NCI-H2227 (cell line): ENCODE data around the gene BATF.

Source experiments
- DNase-seq: peaks from one replicate; lab custom pipeline; 2025; ENCODE audit not compliant: unreplicated experiment; lab: John Stamatoyannopoulos, UW

Gene BATF

GRCh38 chr14:75559451-75560222 is 37.4 kb downstream of the BATF start:
- DNase-seq: peak; percentile 3

DNA sequence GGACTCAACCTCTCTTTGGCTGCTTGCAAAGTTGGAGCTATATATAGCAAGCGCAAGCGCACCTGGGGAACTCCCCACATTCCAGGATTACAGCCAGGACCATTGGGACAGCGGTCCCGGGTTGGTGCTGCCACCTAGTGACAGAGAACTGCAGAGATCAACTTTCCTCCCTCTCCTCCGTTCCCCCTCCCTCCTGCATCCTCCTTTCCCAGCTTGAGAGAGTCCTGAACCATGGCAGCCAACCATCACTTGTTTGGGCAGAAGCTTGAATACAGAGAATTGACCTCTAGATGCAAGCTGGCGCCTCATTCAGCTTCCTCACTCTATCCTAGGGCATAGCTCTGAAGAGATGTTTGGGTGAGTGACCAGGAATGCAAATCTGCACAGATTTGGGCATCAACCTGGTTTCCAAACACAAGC is 38.8 kb downstream of the BATF start:
- DNase-seq: peak; percentile 79

DNA sequence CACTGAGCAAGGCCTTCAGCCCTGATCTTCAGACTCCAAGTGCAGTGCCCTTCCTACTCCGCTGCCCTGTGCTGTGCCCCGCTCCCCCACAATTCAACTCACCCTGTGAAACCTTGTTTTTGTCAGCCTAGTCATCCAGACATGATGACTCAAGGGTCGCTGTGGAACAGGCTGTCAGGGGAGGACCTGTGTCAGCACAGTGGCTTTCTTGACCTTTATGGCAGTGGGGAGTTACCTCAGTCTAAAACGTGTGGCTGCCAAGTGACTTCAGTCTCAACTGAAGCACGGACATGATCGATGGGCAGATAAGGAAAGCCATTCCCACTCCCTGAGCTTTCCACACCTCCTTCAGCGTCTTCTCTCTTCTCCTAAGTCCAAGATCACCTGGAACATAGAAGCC is 39.8 kb downstream of the BATF start:
- DNase-seq: no peak

DNA sequence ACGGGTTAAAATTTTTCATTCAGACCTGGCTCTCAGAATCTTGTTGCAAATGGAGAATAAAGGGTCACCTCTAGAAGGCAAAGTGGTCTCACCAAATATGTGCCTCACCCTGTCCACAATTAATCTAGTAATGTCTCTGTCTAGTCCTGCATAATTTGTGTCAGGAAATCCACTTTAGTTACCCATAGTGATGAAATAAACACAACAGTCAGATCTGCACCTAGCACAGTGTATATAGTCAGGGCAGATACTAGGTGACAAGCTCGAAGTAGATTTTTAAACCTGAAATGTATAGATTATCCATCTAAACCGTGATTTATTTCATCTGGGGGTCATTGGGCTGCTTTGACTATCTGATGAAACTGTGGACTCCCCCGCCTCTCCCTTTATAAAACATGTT is 40.2 kb downstream of the BATF start:
- no peak for DNase-seq

DNA sequence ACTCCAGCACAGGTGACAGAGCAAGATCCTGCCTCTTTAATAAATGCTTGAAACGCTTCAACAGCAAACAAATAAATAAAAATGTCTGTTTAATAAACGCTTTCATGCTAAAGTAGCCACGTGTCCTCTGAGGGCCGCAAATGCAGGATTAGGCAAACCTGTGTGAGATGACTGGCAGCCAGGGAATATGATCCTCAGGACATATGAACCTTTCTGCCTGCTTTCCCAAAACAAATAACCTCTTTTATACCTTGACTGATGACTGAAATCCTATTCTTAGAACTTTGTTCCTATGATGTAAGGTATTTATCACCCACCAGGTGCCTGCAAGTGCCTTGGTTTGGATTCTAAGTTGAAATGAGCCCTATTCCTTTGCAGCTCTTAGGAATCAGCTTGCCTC is 41.7 kb downstream of the BATF start:
- no peak for DNase-seq

GRCh38 chr14:75565056-75565455 is 42.8 kb downstream of the BATF start:
- DNase-seq: no peak

GRCh38 chr14:75566321-75566720 is 44.1 kb downstream of the BATF start:
- no peak for DNase-seq

DNA sequence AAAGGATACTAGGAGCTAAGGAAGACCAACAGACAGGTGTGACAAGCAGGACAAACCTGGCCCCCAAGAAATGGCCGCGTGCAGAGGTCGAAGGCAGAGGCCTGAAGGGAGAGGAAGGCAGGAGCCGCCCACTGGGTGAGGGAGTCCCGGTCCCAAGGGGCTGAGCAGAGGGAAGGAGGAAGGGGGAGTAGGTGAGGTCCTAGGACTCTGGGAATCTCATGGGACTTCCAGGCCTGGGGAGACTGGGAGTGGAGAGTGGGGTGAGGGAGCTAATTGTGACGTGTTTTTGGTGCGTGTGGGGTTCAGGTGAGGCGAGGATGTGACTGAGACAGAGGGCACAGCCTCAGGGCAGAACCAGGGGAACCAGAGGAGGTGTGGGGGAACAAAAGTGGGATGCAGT is 44.5 kb downstream of the BATF start:
- no peak for DNase-seq

DNA sequence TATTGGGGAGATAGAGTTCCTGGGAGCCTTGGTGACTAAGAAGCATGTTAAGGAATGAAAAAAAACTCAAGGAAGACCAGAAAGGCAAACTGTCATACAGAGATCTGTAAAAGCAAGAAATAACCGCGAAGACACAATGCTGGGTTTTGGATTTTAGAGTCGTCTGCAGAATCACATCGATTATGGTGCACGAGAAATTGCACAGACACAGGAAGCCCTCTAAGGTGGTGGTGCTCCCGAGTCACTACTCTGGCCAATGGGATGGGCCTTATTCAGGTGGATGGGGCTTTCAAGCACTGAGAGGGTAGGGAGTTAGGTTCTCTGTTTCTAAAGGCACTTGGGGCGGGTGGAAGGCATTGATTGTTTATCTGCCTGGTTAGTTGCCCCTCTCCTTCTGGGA is 45.9 kb downstream of the BATF start:
- DNase-seq: no peak

- no peak for DNase-seq
These were observed 46.5 kb downstream of the BATF start for GRCh38 chr14:75568791-75569190.

DNA sequence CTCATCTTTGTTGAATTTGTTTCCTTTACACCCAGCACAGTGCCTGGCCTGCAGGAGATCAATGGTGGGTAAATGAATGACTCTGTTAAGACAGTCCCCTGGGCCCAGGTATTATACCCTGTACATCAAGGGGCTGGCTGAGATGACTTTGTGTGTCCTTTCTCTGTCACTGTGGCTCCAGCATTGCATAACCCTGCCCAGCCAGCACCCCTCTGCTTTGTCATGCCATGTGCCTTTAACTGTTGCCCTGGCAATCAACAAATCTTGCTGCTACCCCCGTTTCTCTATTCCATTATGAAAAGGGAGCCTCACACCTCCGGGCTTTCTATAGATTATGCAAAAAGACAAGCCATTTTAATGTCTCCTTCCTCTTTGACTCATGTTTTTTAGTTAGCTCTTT is 48.5 kb downstream of the BATF start:
- no peak for DNase-seq

GRCh38 chr14:75572104-75572503 is 49.8 kb downstream of the BATF start:
- no peak for DNase-seq

GRCh38 chr14:75577090-75577489 is 54.8 kb downstream of the BATF start:
- no peak for DNase-seq

DNA sequence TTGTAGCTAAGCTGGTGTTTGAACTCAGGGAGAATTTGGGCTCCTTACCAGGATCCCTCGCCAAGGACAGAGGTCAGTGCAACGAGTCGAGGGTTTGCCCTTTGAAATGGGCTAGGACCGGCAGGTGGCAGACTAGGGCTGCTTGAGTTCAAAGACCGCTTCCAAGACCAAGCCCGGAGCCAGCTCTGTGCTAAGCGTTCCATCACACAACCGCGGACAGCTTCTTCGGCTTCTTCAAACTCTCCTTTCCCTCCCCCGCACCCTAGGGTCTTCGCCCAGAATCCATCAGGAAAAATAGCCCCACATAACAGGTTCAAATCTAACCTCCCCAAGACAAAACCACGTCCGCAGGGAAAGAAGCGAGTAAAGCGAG is 55.4 kb downstream of the BATF start:
- peak; percentile 54 for DNase-seq

DNA sequence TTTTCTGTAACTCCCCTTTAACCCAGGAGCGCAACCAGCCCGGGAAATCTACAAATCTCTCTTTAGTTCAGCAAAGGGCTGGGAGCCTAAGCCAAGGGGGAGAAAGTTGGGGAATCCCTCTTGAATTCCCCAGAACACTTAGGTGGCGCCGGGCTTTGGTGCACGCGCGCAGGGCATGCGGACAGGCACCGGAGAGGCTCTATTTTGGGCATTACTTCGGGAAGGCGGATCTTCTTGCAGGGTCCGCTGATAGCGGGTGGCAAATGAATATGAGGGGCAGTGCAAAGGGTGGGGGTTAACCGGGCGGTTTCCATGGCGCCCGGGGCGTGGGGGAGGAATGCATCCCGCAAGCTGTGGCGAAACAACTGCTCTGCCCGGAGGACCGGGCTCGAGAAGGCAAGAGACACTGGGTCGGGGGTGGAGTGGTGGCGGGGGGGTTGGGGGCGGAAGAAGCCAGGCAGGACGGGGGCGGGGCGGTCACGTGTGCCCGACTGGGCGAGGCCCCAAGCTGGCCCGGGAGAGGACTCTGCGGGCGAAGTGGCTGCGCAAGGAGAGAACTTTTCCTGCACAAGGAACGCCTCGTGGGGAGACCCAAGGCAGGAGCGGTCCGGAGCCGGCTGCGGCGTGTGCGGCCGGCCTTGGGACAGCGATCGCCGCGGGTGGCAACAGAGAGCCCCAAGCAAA is 56.0 kb downstream of the BATF start, which contains the start of gene FLVCR2:
FLVCR2 (plus strand) TSS at position 519 of the 684 bp plus-strand sequence. CDS start 353 bp downstream, outside the sequence.
- DNase-seq: peak; percentile 60

- no peak for DNase-seq
These were observed 56.6 kb downstream of the BATF start for GRCh38 chr14:75578786-75579337.

DNA sequence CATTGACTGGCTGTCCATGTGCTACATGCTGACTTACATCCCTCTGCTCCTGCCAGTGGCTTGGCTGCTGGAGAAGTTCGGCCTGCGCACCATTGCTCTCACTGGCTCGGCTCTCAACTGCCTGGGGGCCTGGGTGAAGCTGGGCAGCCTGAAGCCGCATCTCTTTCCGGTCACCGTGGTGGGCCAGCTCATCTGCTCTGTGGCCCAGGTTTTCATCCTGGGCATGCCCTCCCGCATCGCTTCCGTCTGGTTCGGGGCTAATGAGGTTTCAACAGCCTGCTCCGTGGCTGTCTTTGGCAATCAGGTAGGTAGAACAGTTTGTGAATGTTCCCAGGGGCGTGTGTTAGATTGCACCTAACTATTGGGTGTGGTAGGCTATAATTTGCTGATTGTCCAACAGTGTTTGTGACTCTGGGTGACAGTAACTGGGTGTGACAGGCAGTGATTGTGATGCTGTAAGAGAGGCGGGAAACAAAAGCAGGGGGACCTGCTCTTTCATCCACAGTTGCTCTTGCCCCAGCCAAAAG is 57.1 kb downstream of the BATF start:
- DNase-seq: no peak

GRCh38 chr14:75579882-75580281 is 57.6 kb downstream of the BATF start:
- DNase-seq: no peak

GRCh38 chr14:75587388-75587787 is 65.1 kb downstream of the BATF start:
- DNase-seq: no peak

- DNase-seq: no peak
These were observed 67.7 kb downstream of the BATF start for GRCh38 chr14:75589931-75590330.

- DNase-seq: no peak
These were observed 69.2 kb downstream of the BATF start for GRCh38 chr14:75591331-75591946.
